GM21515 (cell line): ENCODE data around the gene CRTAP.
"Not testable (repeated sequence)": the region's sequence is repeated elsewhere in the genome, so short reads cannot be mapped to it uniquely, and the experiment has no call there.

Experiments used
- ATAC-seq: cut with Tn5 transposase; IDR thresholded peaks from one replicate; pipeline ENCODE4 v1.9.1; 2021; ENCODE audit not compliant: unreplicated experiment

CRTAP gene

GRCh38 chr3:33173103-33173502 lies 59.3 kb downstream of the CRTAP start:
- ATAC-seq: no peak

- no peak for ATAC-seq
Observed at GRCh38 chr3:33173672-33174071, 59.9 kb downstream of the CRTAP start.

- no peak for ATAC-seq
Observed at GRCh38 chr3:33174095-33174494, 60.3 kb downstream of the CRTAP start.

- no peak for ATAC-seq
Observed at GRCh38 chr3:33174711-33175414, 61.0 kb downstream of the CRTAP start.

GRCh38 chr3:33179132-33179531 lies 65.3 kb downstream of the CRTAP start:
- ATAC-seq: no peak

- no peak for ATAC-seq
Observed at GRCh38 chr3:33181229-33181628, 67.4 kb downstream of the CRTAP start.

GRCh38 chr3:33181641-33182040 lies 67.8 kb downstream of the CRTAP start:
- not testable (repeated sequence) for ATAC-seq

- ATAC-seq: no peak
Observed at GRCh38 chr3:33184863-33185262, 71.0 kb downstream of the CRTAP start.

- ATAC-seq: no peak
Observed at GRCh38 chr3:33186524-33187367, 72.9 kb downstream of the CRTAP start.

GRCh38 chr3:33187368-33187634 lies 73.5 kb downstream of the CRTAP start:
- no peak for ATAC-seq

GRCh38 chr3:33194303-33194702 lies 80.5 kb downstream of the CRTAP start:
- ATAC-seq: no peak

GRCh38 chr3:33196538-33196937 lies 82.7 kb downstream of the CRTAP start:
- no peak for ATAC-seq
